ENCODE data around the gene CCT4. TPM values are rescaled to one million over a fixed set of nuclear protein-coding genes. Genes with fewer than 3 reads are reported as not detected.

The CCT4 gene
- total RNA-seq, 8 experiments from 2014 or later = 117 to 186 (median 156) TPM

DNA sequence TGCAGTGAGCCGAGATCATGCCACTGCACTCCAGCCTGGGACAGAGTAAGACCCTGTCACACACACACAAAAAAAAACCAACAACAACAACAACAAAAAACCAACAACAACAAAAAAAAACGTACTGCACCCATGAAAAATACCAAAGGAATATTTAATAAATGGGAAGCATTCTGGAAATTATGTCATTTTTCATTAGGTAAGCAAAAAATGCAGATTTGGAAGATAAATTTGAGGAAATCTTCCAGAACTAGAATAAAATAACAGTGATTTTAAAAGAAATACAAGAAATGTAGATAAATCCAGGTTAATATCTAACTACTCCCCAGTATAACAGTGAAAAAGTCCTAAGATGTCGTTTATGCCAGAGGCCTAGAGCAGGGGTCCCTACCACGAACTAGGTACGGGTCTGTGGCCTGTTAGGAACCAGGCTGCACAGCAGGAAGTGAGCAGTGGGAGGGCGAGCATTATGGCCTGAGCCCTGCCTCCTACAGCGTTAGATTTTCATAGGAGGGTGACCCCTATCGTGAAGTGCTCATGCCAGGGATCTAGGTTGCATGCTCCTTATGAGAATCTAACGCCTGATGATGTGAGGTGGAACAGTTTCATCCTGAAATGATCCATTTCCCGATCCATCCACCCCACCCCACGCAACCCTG lies 56.1 kb downstream of the CCT4 start:
- 50 to 93% (median 72%) methylated on average over 2 to 6 of the region's 11 CpGs for WGBS, 10 experiments
- no peak overlapping the region for H3K4me3 ChIP-seq
- no peak overlapping the region for H3K27ac ChIP-seq
- no peaks in the 10 kb centered on the region for H3K4me1 ChIP-seq (replicated peaks in 1 of 2)
- ATAC-seq (replicated peaks in 6 of 8) = no peak
- in situ Hi-C loops (cut with MboI; ENCODE audit: low pct_unique_long_range_greater_than_20kb in 2 of 9, low sequenced_read_pairs in 9 of 9, unreplicated experiment in 9 of 9) = no loop called here

DNA sequence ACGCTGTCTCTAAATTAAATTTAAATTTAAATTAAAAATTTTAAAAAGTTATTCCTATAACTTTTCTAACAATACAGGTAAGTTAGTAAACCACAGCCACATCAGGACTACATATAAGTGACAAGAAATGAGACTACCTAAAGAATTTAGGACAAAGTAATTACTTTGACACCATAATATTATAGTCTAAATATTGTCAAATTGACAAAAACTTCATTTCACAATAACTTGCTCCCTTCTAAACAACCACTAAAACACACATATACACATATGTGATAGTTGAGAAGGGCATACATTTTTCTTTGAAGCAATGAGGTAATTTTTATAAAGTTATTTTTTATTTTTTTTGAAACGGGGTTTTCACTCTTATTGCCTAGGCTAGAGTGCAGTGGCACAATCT lies 66.2 kb downstream of the CCT4 start:
- no peak overlapping the region for H3K27ac ChIP-seq
- in situ Hi-C loops (cut with MboI; ENCODE audit: low pct_unique_long_range_greater_than_20kb in 2 of 9, low sequenced_read_pairs in 9 of 9, unreplicated experiment in 9 of 9) = no loop called here
- H3K4me1 ChIP-seq (replicated peaks in 1 of 2) = peaks cover 0 to 3% of the 10 kb centered on the region in 2 donors
- 67 to 100% (median 100%) methylated on average over 1 to 2 of the region's 2 CpGs; no CpG with 5 or more reads in 2 of the 10 experiments for WGBS, 10 experiments
- no peak for ATAC-seq (replicated peaks in 6 of 8)
- no peak overlapping the region for H3K4me3 ChIP-seq

Other genes with a start within 250 kb of the CCT4 start
- gene FAM161A, start 34.6 kb downstream of the CCT4 start, total RNA-seq = 10 to 100 TPM in 3 of 8 experiments, 1 to 10 TPM in 4, under 1 TPM in 1; 0.97 to 32.3 (median 8.3) TPM
- 10 to 100 TPM; 23.6 to 48.6 (median 32.5) TPM for gene COMMD1, start 17.0 kb upstream of the CCT4 start, total RNA-seq